ENCODE data around the gene ATRNL1. TPM values are rescaled to one million over a fixed set of nuclear protein-coding genes. Genes with fewer than 3 reads are reported as not detected.

Gene ATRNL1
- total RNA-seq, 1 donor from 2014 or later: 24.2 TPM

DNA sequence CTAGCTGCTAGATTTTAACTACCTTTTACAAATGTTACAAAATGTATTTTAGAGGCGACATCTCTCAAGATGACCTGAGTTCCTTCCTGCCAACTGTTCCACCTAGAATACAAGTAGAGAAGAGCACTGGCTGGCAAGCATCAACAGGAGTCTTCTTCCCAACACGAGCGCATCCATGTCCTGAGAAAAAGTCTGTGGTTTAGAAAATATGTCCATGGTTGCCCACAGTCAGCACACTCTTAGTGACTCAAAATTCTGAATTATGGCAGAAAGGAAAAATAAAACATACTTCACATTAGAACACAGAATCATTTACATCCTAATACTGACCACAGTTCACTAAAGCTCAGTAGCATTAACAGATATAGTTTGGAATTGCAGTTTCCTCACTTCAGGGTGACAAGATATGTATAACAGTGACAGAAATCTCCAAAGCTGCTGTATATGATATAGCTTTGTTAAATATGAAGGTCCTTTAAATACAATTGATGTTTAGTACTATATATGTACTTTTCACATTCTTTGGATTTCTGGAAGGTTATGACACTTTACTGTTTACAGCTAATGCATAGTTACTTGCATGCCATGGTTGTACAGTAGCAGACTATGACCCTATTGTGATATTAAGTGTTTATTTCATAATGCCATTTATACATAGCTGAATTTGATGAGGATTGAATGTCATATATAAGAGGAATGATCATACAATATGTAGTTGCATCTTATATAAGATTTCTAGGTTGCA lies 852.7 kb downstream of the ATRNL1 start:
- H3K27ac Mint-ChIP-seq: no peak overlapping the region
- no peak overlapping the region for H3K4me3 Mint-ChIP-seq (ENCODE audit: low read depth)
- no peaks in the 10 kb centered on the region for H3K36me3 Mint-ChIP-seq (ENCODE audit: insufficient read depth)
- no peaks in the 10 kb centered on the region for H3K27me3 Mint-ChIP-seq
- TF ChIP-seq, protein P1, sequence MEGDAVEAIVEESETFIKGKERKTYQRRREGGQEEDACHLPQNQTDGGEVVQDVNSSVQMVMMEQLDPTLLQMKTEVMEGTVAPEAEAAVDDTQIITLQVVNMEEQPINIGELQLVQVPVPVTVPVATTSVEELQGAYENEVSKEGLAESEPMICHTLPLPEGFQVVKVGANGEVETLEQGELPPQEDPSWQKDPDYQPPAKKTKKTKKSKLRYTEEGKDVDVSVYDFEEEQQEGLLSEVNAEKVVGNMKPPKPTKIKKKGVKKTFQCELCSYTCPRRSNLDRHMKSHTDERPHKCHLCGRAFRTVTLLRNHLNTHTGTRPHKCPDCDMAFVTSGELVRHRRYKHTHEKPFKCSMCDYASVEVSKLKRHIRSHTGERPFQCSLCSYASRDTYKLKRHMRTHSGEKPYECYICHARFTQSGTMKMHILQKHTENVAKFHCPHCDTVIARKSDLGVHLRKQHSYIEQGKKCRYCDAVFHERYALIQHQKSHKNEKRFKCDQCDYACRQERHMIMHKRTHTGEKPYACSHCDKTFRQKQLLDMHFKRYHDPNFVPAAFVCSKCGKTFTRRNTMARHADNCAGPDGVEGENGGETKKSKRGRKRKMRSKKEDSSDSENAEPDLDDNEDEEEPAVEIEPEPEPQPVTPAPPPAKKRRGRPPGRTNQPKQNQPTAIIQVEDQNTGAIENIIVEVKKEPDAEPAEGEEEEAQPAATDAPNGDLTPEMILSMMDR (IDR thresholded peaks at IDR 0.05; ENCODE audit: unreplicated experiment): no peak
- H3K9me3 Mint-ChIP-seq (ENCODE audit: low read depth): no peaks in the 10 kb centered on the region
- DNase-seq (ENCODE audit: low spot score, unreplicated experiment): no peak
- peaks cover 10% of the 10 kb centered on the region for H3K4me1 Mint-ChIP-seq (ENCODE audit: low read depth)

- Mint-ChIP-seq H3K4me1 (ENCODE audit: low read depth) (peaks cover 10% of the 10 kb centered on the region), H3K27me3 (no peaks in the 10 kb centered on the region), H3K4me3 (ENCODE audit: low read depth) (no peak overlapping the region), H3K36me3 (ENCODE audit: insufficient read depth) (no peaks in the 10 kb centered on the region), H3K9me3 (ENCODE audit: low read depth) (no peaks in the 10 kb centered on the region), H3K27ac (no peak overlapping the region)
- no peak for DNase-seq (ENCODE audit: low spot score, unreplicated experiment)
- TF ChIP-seq, protein P1 (IDR thresholded peaks at IDR 0.05; ENCODE audit: unreplicated experiment): no peak
These were observed 853.9 kb downstream of the ATRNL1 start for GRCh38 chr10:115947104-115947503.

DNA sequence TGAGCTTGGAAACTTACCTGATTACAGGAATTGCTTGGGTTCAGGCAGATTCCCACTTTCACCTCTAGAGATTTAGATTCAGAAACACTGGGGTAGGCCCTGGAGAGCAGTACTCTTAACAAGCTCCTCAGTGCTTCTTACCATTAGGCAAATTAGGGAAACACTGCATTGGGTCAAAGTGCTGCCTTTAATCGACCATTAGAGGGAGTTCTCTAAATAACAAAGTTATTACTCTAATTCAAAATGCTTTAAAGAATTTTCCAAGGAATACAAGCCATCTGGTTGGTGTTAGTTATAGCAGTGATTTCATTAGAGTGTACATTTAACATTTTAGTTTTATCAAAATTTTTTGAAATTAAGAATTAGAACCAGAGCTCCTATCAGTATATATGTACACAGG lies 855.3 kb downstream of the ATRNL1 start:
- no peaks in the 10 kb centered on the region for H3K36me3 Mint-ChIP-seq (ENCODE audit: insufficient read depth)

GRCh38 chr10:115949282-115949844 lies 856.2 kb downstream of the ATRNL1 start:
- Mint-ChIP-seq H3K9me3 (ENCODE audit: low read depth) (no peaks in the 10 kb centered on the region), H3K36me3 (ENCODE audit: insufficient read depth) (no peaks in the 10 kb centered on the region), H3K27me3 (no peaks in the 10 kb centered on the region), H3K4me3 (ENCODE audit: low read depth) (no peak overlapping the region), H3K4me1 (ENCODE audit: low read depth) (peaks cover 24% of the 10 kb centered on the region), H3K27ac (no peak overlapping the region)
- DNase-seq (ENCODE audit: low spot score, unreplicated experiment): no peak
- TF ChIP-seq, protein P1 (IDR thresholded peaks at IDR 0.05; ENCODE audit: unreplicated experiment): no peak

More for the DNA sequence above, 855.3 kb downstream of the ATRNL1 start:
- no peak overlapping the region for H3K27ac Mint-ChIP-seq
- no peaks in the 10 kb centered on the region for H3K9me3 Mint-ChIP-seq (ENCODE audit: low read depth)
- no peak for DNase-seq (ENCODE audit: low spot score, unreplicated experiment)
- peaks cover 19% of the 10 kb centered on the region for H3K4me1 Mint-ChIP-seq (ENCODE audit: low read depth)
- no peaks in the 10 kb centered on the region for H3K27me3 Mint-ChIP-seq
- TF ChIP-seq, protein P1 (IDR thresholded peaks at IDR 0.05; ENCODE audit: unreplicated experiment): peak; percentile 44
- H3K4me3 Mint-ChIP-seq (ENCODE audit: low read depth): no peak overlapping the region

DNA sequence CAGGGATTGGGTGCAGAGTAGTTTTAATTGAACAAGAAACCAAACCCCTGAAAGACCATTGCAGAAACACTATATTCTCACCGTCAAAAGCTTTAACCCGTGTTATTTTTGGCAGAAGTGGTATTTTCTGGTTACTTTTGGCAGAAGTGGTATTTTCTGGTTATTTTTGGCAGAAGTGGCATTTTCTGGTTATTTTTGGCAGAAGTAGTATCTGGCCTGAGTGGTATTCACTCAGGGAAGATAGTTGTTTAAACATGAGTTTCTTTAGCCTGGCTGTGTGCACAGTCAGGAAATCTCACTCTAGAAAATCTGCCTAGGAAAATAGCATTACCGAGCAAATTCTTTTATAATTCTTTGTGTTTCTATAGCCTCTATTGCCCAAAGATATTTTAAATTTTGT lies 857.2 kb downstream of the ATRNL1 start:
- no peaks in the 10 kb centered on the region for H3K27me3 Mint-ChIP-seq
- no peaks in the 10 kb centered on the region for H3K9me3 Mint-ChIP-seq (ENCODE audit: low read depth)
- H3K36me3 Mint-ChIP-seq (ENCODE audit: insufficient read depth): no peaks in the 10 kb centered on the region
- DNase-seq (ENCODE audit: low spot score, unreplicated experiment): no peak
- no peak overlapping the region for H3K27ac Mint-ChIP-seq
- no peak overlapping the region for H3K4me3 Mint-ChIP-seq (ENCODE audit: low read depth)
- peaks cover 26% of the 10 kb centered on the region for H3K4me1 Mint-ChIP-seq (ENCODE audit: low read depth)
- TF ChIP-seq, protein P1 (IDR thresholded peaks at IDR 0.05; ENCODE audit: unreplicated experiment): no peak
